GM21390 (cell line): ENCODE measurements around the gene ANGPTL8.

ENCODE experiments used
- ATAC-seq: cut with Tn5 transposase; IDR thresholded peaks from one replicate; pipeline ENCODE4 v1.9.1; 2021; ENCODE audit not compliant: unreplicated experiment

ANGPTL8 gene

DNA sequence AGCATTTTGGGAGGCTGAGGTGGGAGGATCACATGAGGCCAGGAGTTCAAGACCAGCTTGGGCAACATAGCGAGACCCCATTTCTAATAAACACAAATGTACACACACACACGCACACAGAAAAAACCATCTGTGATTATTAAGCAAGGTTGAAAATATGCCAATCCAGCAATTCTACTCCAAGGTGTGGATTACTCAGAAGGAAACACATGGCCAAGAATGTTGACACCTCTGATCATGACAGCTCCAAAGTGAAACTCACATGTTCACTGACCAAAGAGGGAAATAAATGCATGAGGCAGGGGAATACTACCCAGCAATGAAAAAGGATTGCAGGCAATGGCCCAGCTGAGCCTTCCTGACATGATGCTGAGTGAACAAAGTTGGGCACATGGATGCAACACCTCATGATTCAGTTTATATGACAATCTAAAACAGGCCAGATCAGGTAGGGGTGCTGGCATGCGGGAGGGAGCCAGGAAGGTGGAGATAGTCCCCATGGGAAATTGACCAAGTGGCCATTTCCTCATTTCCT lies 18.5 kb downstream of the ANGPTL8 start:
- ATAC-seq = no peak

DNA sequence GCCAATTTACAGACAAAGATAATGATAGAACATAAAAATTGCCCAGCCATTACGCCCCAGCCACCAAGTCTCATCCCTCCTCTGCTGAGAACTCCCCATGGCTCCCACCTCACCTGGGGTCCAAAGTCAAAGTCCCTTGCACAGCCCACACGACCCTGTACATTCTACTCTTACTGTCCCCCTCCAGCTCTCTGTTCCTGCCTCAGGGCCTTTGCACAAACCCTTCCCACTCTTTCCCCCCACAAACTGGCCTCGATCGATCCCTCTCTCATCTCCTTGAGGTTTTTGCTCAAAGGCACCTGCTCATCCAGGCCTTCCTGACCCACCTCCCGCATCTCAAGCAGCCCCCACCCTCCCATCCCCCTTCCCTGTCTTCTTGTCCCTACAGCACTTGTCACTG lies 21.6 kb downstream of the ANGPTL8 start:
- no peak for ATAC-seq

DNA sequence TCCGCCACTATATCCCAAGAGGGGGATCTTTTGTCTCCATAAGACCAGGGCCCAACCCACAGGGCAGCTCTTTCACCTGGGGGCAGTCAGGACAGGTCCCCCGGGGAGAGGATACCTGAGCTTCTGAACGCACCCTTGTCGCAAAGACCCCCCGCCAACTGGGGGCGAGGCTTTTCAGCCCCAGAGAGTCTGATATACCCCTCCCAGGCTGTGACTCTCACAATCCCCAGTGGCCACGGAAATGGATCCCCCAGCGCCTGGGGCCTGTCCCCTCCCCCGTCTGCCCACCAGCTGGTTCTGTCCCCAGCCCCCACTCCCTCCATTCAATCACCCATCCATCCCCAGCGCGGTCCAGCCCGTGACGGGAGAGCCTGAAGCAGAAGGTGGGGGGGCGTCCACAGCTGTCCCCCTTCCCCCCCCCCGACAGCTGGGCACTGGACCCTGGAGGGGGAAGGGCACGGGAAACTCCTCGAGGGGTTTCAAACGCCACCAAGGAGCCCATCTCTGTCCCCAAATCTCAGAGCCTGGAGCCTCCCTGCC lies 22.1 kb downstream of the ANGPTL8 start:
- no peak for ATAC-seq

DNA sequence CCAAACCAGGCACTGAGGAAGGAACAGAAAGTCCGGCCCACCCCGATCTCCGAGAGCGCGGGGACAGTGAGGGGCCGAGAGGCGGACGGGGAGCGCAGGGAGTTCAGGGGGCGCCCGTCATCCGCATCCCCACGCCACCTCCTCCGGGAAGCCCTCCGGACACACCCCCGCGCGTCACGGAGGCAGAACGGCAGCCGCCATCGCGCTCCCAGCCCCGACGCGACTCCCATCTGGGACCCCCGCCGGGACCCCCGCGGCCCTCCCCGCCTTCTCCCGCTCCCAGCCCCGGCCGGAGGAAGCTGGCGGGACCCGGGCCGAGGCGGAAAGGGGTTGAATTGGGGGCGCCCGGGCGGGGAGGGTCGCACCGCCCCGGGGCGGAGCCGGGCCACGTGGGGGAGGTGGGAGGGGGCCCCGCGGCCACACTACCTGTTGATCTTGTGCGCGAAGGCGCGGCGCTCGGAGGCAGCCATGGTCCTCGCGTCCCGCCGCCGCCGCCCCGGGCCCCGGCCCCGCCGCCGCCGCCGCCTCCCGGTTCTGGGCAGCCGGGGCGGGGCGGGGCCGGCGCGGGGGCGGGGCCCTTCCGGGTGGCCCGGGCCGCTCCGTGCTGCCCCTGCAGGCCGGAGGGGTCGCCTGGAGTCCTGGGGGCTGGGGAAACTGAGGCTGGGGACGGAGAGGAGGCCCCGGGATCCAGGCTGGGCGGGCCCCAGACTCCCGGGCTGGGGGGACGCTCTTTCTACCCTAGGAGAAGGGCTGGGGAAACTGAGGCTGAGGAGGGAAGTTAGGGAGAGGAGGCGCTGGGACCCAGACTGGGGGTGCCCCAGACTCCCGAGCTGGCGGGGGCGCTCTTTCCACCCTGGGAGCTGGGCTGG lies 22.8 kb downstream of the ANGPTL8 start, which contains the start of gene DOCK6:
Gene DOCK6, minus strand, starts transcription at position 554 of the 869 bp plus-strand sequence. Its CDS starts 84 bp downstream, at position 470.
- no peak for ATAC-seq

DNA sequence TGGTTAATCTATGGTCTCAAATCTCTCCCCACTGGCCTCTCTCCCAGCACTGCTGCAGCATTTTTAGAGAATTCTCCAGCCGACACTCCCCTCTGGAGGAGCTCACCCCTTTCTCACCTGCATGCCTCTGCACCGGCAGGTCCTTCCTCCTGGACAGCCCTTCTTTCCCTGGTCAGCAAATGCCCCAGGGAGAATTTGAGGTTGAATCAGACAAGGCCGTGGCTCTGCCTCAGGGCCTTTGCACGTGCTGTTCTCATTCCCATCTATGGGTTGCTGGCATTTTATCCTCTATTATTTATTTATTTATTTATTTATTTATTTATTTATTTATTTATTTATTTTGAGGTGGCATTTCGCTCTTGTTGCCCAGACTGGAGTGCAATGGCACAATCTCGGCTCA lies 24.3 kb downstream of the ANGPTL8 start:
- no peak for ATAC-seq

DNA sequence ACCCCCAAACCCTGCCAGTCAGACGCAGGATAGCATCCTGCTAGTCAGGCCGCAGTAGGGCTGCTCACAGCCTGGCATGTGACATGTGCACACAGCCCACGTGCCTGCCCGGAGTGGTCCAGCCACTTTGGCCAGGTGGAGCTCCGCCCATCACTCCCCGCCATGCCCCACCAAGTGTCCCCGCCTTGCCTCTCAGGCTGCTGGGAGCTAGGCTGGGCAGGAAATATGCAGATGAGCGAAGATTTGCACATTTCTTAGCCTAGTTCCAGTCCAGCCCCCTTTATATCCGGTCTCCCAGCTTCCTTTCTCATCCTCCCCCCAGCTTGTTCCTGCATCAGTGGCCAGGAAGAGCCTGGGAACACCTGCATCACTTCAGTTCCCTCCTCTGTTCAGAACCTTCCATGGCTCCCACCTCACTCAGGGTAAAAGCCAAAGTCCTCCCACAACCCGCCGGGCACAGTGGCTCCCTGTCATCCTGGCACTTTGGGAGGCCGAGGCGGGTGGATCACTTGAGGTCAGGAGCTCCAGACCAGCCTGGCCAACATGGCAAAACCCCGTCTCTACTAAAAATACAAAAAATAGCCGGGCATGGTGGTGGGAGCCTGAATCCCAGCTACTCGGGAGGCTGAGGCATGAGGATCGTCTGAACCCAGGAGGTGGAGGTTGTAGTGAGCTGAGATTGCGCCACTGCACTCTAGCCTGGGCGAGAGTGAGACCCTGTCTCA lies 25.2 kb downstream of the ANGPTL8 start:
- ATAC-seq = no peak

DNA sequence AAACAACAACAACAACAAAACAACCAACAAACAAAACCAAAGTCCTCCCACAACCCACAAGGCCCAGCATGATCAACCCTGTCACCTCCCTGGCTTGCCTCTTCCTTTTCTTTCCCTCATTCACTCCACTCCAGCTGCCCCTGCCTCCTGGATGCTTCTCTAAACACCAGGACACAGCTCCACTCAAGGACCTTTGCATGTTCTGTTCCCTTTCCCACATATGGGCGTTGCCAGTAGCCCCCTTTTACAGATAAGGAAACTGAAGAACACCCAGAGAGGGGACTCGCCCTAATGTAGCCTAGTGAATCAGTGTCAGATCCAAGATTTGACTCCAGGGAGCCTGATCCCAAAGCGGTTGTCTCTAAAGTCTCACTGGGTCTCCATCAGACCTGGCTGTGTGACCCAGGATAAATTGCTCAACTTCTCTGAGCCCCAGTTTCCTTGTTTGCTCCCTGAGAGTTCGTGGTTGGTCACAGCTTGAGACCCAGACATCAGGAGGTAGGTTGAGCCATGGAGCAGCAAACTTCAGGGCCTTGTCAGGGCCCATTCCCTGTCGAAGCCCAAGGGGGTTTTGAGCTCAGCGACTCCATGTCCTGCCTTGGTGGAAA lies 25.9 kb downstream of the ANGPTL8 start:
- ATAC-seq = no peak

DNA sequence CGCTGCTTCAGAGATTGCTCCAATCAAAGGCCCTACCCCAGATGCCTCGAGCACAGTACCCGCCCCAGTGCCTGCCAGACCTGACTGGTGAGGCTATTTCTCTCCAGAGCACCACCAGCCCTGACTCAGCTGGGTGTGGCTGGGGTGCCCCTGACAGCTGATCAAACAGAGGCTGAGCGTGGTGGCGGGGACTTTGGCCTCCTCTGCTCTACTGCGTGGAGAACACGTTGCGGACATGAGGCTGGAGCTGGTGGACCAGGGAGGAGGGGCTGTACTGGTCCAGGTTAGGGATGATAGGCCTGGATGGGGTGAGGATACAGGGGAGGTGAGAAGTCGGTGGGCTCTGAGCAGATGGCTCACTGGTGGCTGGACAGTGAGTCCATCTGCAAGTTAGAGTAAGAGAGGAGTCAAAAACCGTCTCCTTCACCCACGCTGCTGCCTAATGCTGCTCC lies 26.4 kb downstream of the ANGPTL8 start:
- no peak for ATAC-seq

DNA sequence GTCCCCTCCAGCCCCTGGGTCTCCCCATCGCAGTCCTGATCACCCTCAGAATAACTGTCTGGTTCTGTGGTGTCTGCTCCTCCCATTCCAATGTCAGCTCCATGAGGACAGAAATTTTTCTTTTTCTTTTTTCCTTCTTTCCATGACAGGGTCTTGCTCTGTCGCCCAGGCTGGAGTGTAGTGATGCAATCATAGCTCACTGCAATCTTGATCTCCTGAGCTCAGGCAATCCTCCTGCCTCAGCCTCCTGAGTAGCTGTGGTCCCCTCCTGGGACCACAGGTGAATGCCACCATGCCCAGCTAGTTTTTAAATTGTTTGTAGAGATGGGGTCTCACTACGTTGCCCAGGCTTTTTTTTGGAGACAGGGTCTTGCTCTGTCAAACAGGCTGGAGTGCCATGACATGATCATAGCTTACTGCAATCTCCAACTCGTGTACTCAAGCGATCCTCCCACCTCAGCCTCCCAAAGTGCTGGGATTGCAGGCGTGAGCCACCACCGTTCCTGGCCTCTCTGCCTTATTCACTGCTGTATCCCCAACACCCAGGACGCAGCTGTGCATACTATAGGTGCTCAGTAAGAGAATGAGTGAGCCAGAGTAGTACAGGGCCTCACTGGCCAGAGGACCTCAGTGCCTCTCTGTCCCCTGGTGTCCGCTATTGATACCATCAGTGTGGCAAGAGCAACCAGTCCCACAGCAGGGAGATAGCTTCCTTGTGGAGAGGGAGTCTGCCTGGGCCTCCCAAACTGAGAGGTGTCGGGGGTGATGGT lies 28.1 kb downstream of the ANGPTL8 start:
- ATAC-seq = no peak

DNA sequence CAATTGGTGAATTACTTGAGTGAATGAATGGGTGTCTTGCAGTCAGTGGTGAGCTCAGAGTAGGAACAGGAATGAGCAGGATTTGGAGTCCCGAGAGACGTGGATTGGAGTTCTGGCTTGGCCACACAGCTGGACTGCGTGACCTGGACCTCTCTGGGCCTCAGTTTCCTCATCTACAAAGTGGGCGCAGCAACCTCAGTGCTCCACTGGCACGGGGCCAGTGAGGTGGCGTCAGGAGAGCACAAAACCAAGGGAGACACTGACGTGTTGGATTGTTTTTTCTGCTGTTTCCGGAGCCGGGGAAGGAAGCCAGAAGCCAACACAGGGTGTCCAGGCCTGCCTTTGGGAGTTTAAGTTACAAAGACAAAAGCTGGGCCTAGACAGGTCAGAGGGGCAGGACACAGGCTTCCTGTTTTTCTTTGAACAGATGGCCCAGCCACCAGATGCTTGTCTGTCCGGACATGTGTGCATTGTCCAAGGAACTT lies 29.4 kb downstream of the ANGPTL8 start:
- ATAC-seq = no peak

DNA sequence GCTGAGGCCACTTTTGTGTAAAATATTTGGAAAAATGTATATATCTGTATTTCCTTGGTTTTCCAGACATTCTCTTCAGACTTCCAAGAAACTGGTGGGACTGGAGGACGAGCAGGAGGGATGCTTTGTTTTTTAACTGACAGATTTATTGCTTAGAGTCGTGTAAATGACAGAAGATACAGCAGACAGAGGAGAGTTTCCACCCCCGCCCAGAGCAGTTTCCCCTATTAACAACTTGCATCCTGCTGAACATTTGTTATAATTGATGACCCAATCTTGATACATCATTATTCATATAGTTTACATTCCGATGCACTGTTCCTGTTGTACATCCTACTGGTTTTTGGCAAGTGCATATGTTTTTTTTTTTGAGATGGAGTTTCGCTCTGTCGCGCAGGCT lies 30.0 kb downstream of the ANGPTL8 start:
- no peak for ATAC-seq

DNA sequence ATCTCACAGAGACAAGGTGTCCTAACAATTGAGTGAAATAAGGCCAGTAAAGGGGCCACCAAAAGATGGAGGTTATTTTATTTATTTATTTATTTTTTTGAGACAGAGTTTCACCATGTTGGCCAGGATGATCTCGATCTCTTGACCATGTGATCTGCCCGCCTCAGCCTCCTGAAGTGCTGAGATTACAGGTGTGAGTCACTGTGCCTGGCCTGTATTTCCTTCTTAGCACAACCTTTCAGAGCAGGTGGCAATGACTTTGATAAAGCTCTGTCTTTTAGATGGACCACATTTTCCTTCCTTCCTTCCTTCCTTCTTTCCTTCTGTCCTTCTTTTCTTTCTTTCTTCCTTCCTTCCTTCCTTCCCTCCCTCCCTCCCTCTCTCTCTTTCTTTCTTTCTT lies 33.9 kb downstream of the ANGPTL8 start:
- no peak for ATAC-seq

DNA sequence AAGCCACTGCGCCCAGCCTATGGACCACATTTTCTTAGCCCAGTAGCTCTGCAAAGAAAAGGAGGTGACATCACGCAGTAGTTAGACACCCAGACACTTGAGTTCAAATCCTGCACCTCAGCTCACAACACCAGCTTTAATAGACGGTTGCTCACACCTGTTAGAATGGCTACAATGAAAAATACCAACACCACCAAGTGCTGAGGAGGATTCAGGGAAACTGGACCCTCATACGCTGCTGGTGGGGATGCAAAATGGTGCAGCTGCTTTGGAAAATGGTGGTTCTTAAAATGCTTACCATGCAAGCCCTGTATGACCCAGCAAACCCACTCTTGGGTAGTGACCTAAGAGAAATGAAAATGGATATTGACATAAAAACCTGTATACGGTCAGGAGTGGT lies 34.6 kb downstream of the ANGPTL8 start:
- no peak for ATAC-seq

DNA sequence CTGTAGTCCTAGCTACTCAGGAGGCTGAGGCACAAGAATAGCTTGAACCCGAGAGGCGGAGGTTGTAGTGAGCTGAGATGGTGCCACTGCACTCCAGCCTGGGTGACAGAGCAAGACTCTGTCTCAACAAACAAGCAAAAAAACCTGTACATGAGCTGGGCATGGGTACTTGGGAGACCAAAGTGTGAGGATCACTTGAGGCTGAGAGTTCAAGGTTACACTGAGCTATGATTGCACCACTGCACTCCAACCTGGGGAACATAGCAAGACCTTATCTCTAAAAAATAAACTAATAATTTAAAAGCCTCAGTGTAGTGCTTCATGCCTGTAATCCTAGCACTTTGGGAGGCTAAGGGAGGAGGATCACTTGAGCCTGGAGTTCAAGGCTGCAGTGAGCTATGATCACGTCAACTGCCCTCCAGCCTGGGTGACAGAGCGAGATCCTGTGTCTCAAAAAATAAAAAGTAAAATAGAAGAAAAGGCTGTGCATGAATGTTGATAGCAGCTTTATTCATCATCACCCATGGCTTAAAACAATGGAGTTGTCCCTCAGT lies 35.2 kb downstream of the ANGPTL8 start:
- ATAC-seq = no peak

DNA sequence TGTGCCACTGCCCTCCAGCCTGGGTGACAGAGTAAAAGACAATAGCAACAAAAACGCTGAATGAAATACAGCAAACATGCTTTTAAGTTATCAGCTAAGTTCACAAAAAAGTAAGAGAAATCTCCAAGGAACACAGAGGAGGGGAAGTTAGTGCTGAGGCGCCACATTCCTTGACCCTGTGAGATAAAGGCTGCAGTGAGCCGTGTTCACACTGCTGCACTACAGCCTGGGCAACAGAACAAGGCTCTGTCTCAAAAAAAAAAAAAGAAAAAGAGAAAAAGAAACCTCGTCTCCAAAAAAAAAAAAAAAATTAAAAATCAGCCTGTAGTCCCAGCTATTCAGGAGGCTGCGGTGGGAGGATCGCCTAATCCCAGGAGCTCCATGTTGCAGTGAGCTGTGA lies 39.3 kb downstream of the ANGPTL8 start:
- ATAC-seq = no peak

DNA sequence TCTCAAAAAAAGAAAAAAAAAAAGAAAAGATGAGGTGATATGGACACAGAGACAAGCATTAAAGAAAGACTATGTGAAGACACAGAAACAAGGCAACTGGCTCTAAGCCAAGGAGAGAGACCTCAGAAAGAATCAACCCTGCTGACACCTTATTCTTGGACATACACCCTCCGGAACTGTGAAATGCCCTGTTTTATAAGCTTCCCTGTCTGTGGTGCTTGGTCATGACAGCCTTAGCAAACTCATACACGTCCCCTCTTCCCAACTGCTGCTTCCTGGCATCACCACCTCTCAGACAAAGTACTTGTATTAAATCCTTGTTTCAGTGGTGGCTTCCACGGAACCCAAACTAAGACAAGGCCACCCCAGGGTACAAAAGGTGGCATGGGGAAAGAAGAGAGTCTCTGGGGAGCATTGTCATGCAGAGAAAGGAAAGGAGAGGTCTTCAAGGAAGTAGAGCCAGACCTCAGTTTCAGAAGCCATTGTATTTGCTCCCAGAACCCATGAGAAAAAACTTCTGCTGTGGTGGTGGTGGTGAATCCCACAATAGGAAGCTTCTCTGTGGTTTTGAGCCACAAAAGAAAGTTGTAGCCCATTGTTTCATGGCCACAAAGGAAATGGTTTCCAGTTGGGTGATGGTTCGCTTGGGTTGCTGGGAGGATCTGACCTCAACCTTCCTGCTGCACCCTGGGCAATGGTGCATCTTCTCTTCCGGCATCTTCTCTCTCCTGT lies 40.3 kb downstream of the ANGPTL8 start:
- no peak for ATAC-seq

DNA sequence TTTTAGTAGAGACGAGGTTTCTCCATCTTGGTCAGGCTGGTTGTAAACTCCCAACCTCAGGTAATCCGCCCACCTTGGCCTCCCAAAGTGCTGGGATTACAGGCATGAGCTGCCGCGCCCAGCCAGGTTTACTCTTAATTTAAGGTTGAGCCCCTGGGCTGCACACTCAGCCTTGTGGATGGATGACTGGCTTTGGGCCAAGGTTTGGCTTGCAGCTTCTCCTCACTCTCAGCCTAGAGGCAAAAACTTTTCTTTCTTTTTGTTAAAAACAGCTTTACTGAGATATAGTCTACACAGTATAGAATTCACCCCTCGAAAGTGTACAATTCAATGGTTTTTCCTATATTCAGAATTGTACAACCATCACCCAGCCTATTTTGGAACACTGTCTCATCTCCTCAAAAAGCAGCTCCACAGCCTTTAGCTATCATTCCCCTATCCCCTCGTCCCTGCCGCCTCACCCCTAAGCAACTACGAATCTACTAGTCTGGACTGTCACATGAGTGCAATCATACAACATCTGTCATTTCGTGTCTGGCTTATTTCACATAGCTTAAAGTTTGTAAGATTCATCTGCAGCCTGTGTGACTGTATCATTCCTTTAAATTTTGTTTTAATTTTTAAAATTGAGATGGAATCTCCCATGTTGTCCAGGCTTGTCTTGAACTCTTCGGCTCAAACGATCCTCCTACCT lies 42.1 kb downstream of the ANGPTL8 start:
- ATAC-seq = no peak

DNA sequence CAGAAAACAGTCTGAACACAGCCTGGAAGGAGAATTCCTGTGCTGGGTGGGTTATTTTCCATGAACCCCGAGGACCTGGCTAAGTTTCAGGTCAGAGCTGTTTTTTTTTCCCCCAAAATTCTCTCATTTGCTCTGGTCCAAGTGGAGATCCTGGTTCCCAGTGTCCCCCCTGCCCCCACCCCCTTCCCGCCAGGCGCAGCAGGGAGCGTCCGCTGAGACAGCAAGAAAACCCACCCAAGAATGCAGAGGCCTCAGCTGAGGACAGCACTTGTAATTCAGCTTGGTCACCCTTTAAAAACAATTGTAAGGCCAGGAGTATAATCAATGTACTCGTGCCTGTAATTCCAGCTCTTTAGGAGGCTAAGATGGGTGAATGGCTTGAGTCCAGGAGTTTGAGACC lies 45.1 kb downstream of the ANGPTL8 start:
- no peak for ATAC-seq
